Testis (tissue), 3 donors: ENCODE results near the gene THSD4. TPM values are rescaled to one million over a fixed set of nuclear protein-coding genes. Genes with fewer than 3 reads are reported as not detected.

Experiments
- DNase-seq: peaks from one replicate; pipeline ENCODE4 v3.0.0-alpha.2; 2019
- H3K27ac ChIP-seq, 2 donors: fragments of 200-600 bp; sonication (generic); one replicate each; pipeline ENCODE4 v1.5.1; 2019
- H3K27me3 ChIP-seq: fragments of 200-600 bp; sonication (generic); one replicate; pipeline ENCODE4 v1.5.1; 2019
- H3K36me3 ChIP-seq: fragments of 200-600 bp; sonication (generic); one replicate; pipeline ENCODE4 v1.5.1; 2017; ENCODE audit warnings: low read depth; ENCODE audit errors: missing control alignments
- H3K4me1 ChIP-seq: fragments of 200-600 bp; sonication (generic); one replicate; pipeline ENCODE4 v1.5.1; 2019
- H3K4me3 ChIP-seq, 2 donors: fragments of 200-600 bp; sonication (generic); one replicate each; pipeline ENCODE4 v1.5.1; 2017 to 2019
- H3K9me3 ChIP-seq: fragments of 200-600 bp; sonication (generic); one replicate; pipeline ENCODE4 v1.5.1; 2017
- POLR2A ChIP-seq: fragments of 450-650 bp; IDR thresholded peaks from one replicate; pipeline ENCODE4 v1.6.1; 2017; ENCODE audit warnings: antibody characterized with exemption, mild to moderate bottlenecking, moderate library complexity
- whole genome bisulfite sequencing, 2 donors: methylation state at CpG; one replicate each; pipeline ENCODE4 v1.1.5; 2018; 5-methylcytosine and 5-hydroxymethylcytosine counted together
- intact Hi-C: fragments of 100-400 bp; cut with DNase I; formaldehyde crosslinking; loops from one replicate; pipeline ENCODE4 v1.15.1; 2023; ENCODE audit warnings: low total_unique reads
- polyA plus RNA-seq: library from polyadenylated mRNA; stranded (reverse); fragments of 350-450 nt; fragmentation: Illumina TruSeq; extraction: RNeasy Lipid Tissue Mini Kit (QIAGEN cat#74804); gene quantifications from one replicate; pipeline ENCODE4 v1.2.3, GENCODE V29; 2014; ENCODE audit warnings: low read depth, low replicate concordance; ENCODE audit not compliant: insufficient read depth
- total RNA-seq, 2 donors: library from RNA; depleted of rRNA; stranded (reverse); fragments of >200 nt; gene quantifications; one replicate each; pipeline ENCODE4 v1.2.3, GENCODE V29; 2016
- TF ChIP-seq, protein P1 (sequence below), 3 experiments: fragments of 450-650 bp in 2 of 3; fragments of 200-600 bp in 1 of 3; sonication (generic) in 1 of 3; IDR thresholded peaks; one replicate each; pipeline ENCODE4 v1.5.1; 2016 to 2019; ENCODE audit warnings: antibody characterized with exemption in 3 of 3, mild to moderate bottlenecking in 2 of 3, moderate library complexity in 1 of 3

The THSD4 gene
- total and polyA plus RNA-seq, 3 donors from 2014 or later, result 14.3 to 21.5 (median 18.2) TPM

DNA sequence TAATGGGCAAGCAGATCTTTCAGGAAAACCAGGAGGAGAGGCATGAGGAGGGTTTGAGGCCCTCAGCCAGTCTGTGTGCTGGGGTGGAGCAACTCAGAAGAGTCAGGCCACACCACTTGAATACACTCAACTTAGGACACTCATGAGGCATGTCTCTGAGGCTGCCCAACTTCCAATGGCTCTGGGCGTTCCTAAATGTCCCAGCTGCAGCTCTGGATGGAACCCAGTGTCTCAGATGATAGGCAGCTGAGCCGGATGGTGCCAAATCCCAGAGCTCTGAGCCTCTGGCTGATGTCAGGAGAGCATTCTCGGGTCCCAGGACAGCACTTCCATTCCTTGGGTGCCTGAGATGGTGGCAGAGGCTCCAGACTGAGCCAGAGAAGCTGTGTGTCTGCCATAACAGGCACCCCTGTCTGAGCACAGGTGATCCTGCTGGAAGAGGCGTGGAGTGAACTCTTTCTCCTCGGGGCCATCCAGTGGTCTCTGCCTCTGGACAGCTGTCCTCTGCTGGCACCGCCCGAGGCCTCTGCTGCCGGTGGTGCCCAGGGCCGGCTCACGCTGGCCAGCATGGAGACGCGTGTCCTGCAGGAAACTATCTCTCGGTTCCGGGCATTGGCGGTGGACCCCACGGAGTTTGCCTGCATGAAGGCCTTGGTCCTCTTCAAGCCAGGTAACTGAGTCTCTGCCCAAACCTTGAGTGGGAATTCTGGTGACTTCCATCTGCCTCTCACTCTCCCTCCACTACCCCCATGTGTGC, 697.9 kb downstream of the THSD4 start:
- 33 to 91% methylated on average over 1 to 16 of the region's 16 CpGs for WGBS, 2 donors
- no peak overlapping the region for H3K27ac ChIP-seq
- no peaks in the 10 kb centered on the region for H3K27me3 ChIP-seq
- TF ChIP-seq, protein P1, sequence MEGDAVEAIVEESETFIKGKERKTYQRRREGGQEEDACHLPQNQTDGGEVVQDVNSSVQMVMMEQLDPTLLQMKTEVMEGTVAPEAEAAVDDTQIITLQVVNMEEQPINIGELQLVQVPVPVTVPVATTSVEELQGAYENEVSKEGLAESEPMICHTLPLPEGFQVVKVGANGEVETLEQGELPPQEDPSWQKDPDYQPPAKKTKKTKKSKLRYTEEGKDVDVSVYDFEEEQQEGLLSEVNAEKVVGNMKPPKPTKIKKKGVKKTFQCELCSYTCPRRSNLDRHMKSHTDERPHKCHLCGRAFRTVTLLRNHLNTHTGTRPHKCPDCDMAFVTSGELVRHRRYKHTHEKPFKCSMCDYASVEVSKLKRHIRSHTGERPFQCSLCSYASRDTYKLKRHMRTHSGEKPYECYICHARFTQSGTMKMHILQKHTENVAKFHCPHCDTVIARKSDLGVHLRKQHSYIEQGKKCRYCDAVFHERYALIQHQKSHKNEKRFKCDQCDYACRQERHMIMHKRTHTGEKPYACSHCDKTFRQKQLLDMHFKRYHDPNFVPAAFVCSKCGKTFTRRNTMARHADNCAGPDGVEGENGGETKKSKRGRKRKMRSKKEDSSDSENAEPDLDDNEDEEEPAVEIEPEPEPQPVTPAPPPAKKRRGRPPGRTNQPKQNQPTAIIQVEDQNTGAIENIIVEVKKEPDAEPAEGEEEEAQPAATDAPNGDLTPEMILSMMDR (IDR thresholded peaks at IDR 0.05), result no peak
- no peak for TF ChIP-seq POLR2A
- peaks cover 3% of the 10 kb centered on the region for H3K4me1 ChIP-seq
- intact Hi-C loops, result no loop called here
- H3K4me3 ChIP-seq, result no peak overlapping the region
- H3K9me3 ChIP-seq, result no peaks in the 10 kb centered on the region
- H3K36me3 ChIP-seq, result no peaks in the 10 kb centered on the region
- DNase-seq, result no peak

DNA sequence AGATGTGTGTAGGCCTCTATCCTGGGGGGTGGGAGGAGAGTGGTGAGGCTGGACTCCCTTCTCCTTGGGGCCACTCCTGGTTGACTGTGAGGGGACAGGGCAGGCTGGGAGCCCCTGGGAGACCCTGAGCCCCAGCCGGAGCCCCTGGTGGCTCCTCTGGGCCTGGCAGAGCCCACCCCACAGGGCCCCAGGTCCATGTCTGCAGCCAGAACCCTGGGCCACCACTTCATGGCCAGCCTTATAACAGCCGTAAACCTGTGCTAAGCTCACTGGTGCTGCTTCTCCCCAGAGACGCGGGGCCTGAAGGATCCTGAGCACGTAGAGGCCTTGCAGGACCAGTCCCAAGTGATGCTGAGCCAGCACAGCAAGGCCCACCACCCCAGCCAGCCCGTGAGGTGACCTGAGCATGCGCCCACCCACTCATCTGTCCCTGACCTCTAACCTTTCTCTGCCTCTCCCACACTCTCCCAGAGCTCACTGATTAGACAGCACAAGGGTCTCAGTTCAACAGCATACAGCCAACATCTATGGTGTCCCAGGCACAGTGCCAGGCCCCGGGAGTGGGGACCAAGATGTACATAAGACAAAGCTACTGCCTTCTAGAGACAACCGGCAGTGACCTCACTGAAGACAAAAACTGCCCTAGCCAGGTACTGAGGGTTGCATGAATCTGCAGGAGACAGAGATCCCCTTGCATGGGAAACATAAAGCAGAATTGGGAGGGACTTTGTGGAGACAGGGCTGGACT, 698.6 kb downstream of the THSD4 start:
- intact Hi-C loops, result no loop called here
- no peak for TF ChIP-seq POLR2A
- TF ChIP-seq, protein P1 (IDR thresholded peaks at IDR 0.05), result no peak
- H3K9me3 ChIP-seq, result no peaks in the 10 kb centered on the region
- no peak for DNase-seq
- no peak overlapping the region for H3K27ac ChIP-seq
- no peak overlapping the region for H3K4me3 ChIP-seq
- no peaks in the 10 kb centered on the region for H3K4me1 ChIP-seq
- 61 to 62% methylated on average over 7 to 8 of the region's 9 CpGs for WGBS, 2 donors
- no peaks in the 10 kb centered on the region for H3K36me3 ChIP-seq
- no peaks in the 10 kb centered on the region for H3K27me3 ChIP-seq

DNA sequence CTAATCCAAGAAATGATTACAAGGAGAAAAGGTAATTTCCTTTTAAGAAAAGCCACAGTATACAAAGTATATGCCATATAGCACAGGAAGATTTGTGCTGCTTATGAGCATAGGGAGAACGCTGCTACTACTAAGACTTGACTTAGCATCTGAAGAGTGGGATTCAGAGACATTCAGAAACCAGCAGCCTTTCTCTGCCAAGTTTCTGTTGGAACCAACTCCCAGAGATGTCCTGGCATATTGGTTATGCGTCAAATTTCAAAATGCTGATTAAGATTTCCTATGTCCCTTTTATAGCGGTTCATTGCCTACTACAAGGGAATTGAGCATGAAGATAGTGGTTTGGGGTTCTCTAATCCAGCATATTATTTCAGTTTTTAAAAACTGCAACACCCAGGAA, 700.0 kb downstream of the THSD4 start:
- Histone ChIP-seq H3K4me1 (no peaks in the 10 kb centered on the region), H3K27ac (no peak overlapping the region), H3K4me3 (no peak overlapping the region), H3K27me3 (no peaks in the 10 kb centered on the region), H3K9me3 (no peaks in the 10 kb centered on the region), H3K36me3 (no peaks in the 10 kb centered on the region)
- TF ChIP-seq, protein P1 (IDR thresholded peaks at IDR 0.05), result no peak
- TF ChIP-seq POLR2A, result no peak
- WGBS, 2 donors, result 93 to 98% methylated on average over 3 of the region's 3 CpGs
- DNase-seq, result no peak
- intact Hi-C loops, result no loop called here

DNA sequence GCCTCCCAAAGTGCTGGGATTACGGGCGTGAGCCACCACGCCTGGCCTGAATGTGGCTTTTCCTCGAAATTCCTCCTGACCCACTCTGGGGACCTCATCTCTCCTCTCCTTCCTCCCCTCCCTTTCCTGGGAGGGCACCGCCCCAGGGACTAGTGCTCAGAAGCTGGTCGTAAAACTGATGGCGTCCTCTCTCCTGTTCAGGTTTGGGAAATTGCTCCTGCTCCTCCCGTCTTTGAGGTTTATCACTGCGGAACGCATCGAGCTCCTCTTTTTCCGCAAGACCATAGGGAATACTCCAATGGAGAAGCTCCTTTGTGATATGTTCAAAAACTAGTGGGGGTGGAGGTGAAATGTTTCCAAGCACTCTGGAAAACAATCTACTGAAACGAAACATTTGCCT, 702.1 kb downstream of the THSD4 start:
- no peak overlapping the region for H3K27ac ChIP-seq
- intact Hi-C loops, result no loop called here
- no peaks in the 10 kb centered on the region for H3K4me1 ChIP-seq
- H3K27me3 ChIP-seq, result no peaks in the 10 kb centered on the region
- H3K9me3 ChIP-seq, result no peaks in the 10 kb centered on the region
- no peaks in the 10 kb centered on the region for H3K36me3 ChIP-seq
- 71 to 79% methylated on average over 13 of the region's 13 CpGs for WGBS, 2 donors
- no peak for DNase-seq
- H3K4me3 ChIP-seq, result no peak overlapping the region
- no peak for TF ChIP-seq POLR2A
- TF ChIP-seq, protein P1 (IDR thresholded peaks at IDR 0.05), result no peak
